HG02981 (cell line): ENCODE measurements around the gene RNF8.
"Not testable (repeated sequence)": the region's sequence is repeated elsewhere in the genome, so short reads cannot be mapped to it uniquely, and the experiment has no call there.

Experiments used
- ATAC-seq: cut with Tn5 transposase; IDR thresholded peaks from one replicate; pipeline ENCODE4 v1.9.1; 2021; ENCODE audit warnings: mild to moderate bottlenecking, moderate library complexity; ENCODE audit not compliant: unreplicated experiment

Gene RNF8

DNA sequence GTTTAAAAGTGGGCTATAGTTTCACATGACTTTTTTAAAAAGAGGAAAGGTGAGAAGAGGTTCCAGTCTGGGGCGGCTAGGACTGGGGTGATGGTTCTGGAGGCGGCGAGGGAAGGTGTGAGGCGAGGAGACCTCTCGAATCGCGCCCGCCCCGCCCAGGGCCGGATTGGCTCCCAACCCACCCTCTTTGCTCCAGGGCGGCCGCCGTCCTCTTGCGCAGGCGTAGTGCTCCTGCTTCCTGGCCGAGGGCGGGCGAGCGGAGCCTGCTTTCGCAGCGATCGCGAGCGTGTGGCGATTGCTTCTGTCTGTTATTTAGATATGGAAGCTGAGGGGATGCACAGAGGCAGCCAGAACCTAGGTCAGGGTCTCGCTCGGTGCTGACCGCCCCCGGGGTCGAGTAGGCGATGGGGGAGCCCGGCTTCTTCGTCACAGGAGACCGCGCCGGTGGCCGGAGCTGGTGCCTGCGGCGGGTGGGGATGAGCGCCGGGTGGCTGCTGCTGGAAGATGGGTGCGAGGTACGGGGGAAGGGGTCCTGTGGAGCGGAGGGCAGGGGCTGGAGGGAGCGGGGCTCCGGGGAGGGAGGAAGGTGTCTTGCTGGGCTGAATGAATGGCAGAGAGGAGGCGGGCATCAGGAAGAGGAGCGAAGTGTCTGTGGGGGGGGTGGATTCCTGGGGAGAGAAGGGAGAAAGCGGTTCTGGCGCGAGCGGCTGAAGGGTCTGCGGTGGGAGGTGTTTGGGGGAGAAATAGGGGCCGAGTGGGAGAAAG lies at the start of gene RNF8:
Gene RNF8 (plus strand): TSS at position 223 of the 765 bp plus-strand sequence. CDS start 182 bp downstream, at position 405.
- ATAC-seq, result peak; percentile 90

DNA sequence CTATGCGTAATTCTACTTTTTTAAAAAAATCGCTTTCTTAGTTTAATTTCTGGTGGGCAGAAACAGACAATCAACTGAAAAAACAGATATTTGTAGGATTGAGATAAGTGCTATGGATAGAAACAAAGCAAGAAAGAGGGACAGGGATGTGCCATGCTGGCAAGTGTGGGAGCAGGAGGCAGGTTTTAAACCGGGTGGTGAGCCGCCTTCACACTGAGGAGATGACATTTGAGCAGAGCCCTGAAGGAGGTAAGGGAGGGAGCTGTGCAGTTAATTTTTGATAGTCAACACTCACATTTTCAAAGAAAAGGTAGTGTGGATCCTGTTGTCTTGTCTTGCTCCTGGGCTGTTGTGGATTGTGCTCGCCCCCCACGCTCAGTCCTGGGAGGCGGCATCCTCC lies 49.0 kb upstream of the RNF8 start:
- ATAC-seq, result no peak

DNA sequence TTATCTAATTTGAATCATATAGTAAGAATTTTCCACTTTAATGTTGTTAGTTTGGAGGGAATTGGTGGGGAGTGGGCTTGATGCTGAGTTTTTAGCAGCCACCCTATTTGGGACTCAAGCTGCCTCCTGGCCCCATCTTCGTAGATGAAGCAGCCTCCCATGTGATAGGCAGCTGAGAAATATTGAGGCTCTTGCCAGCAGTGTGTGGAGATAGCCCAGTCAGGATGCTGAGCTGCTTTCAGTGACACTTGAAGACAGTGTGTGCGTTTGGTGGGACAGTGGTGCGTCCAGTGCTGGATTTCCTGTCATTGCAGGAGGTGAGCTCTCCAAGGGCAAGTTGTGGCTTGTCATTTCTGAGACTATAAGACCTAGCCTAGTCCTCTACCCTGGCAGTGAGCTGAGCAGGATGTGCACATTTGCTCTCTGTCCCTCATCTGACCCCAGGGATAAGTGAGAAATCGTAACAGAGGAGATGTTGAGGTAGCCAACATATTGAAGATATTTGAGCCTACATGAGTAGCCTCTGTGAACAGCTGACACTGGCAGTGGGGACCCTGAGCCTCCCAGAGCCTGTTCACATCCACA lies 47.9 kb upstream of the RNF8 start:
- ATAC-seq, result no peak

- ATAC-seq, result no peak
Measured at GRCh38 chr6:37306624-37307222, 47.1 kb upstream of the RNF8 start.

- ATAC-seq, result not testable (repeated sequence)
Measured at GRCh38 chr6:37307484-37307883, 46.3 kb upstream of the RNF8 start.

DNA sequence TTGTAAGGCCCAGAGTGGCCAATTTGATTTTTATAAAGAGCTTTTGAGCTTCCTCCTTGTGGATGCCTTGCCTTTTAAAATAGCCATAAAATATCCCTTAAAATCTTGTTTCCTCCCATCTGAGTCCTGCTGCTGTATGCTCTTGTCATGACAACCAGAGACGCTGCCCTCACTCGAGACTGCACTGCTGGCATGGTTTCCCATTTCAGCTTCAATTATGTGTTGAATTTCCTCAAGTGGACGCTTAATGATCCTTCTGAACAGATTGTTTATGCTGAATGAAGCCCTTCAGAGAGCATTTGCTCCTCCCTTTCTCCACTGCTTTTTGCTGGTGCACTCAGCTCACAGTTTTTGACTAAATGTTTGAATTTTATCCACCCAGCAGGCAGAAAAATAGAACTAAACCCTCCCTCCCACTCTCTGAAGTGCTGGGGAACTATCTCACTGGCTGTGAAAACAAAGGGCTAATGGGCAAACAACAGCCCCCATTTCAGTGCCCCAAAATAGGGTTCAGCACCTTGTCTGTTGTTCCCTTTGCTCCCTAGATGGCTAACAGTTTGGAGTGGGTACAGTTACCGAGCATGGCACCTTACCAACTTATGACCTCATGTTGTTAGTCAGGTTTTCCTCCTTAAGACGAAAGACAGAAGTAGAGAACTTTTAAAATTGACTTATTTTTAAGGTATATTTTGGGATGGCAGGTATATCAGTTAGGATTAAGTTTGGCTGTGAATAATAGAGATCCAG lies 45.5 kb upstream of the RNF8 start:
- ATAC-seq, result no peak

GRCh38 chr6:37309046-37309445 lies 44.7 kb upstream of the RNF8 start:
- ATAC-seq, result no peak

DNA sequence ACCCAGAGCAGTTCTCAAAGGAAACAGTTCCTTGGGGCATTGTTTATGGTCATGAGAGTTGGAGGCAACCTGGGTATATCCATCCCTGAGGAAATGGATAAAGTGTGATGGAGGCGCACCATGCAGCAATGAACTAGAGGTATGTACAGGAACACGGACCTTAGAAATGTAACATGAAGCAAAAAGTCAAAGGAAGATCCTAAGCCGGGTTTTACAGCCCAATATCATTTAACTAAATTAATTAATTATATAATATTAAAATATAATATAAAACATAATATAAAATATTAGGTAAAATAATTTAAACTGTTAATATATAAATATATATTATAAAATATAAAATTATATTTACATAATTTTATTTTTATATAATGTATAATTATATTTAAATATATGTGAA lies 44.1 kb upstream of the RNF8 start:
- no peak for ATAC-seq

DNA sequence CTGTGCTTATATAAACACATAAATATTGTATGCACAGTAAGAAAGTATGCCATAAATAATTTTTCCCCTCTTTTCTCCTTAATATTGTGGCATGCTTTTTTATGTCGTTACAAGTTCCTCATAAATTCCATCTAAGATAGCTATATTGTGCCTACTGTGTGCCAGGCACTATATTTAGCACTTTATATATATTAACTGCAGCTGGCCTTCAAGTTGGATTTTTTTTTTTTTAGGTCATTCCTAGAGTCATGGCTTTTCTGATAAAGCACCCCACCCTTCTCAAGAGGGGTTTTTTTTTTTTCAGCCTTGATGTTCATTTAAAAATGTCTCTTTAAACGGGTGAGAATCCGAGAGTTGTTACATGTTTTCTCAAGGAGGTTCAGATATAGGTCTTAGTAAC lies 42.8 kb upstream of the RNF8 start:
- ATAC-seq, result no peak

DNA sequence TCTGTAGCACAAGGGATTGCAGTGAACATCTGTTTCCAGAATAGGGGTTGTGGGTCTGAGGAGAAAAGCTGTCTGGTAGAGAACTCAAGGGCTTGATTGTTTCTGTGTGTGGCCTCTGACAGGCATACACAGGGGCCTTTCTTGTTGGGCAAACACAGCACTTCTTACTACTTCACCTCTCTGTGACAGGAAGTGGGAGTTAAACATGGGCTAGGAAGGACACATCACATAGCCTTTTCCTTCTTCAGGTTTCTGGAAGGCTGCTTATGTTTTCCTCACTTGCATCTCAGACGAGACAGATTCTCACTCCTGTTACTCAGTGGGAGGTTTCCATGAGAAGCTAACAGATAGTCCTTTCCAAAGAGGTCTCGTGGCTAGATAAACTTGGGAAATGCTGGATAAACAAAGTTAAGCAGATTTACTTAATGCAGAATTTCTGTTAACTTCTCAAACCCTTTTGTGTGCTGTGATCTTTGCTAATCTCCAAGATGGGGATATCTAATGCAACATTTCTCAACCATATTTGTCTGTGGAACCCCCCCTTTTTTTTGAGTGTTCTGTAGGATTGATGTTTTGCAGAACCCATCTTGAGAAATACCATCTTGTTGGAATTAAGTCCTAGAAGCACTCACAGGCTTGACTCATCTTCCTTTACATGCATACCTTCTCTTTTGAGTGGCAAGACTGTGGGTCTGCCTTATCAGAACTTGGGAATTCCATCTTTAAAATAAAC lies 41.9 kb upstream of the RNF8 start:
- ATAC-seq, result no peak

DNA sequence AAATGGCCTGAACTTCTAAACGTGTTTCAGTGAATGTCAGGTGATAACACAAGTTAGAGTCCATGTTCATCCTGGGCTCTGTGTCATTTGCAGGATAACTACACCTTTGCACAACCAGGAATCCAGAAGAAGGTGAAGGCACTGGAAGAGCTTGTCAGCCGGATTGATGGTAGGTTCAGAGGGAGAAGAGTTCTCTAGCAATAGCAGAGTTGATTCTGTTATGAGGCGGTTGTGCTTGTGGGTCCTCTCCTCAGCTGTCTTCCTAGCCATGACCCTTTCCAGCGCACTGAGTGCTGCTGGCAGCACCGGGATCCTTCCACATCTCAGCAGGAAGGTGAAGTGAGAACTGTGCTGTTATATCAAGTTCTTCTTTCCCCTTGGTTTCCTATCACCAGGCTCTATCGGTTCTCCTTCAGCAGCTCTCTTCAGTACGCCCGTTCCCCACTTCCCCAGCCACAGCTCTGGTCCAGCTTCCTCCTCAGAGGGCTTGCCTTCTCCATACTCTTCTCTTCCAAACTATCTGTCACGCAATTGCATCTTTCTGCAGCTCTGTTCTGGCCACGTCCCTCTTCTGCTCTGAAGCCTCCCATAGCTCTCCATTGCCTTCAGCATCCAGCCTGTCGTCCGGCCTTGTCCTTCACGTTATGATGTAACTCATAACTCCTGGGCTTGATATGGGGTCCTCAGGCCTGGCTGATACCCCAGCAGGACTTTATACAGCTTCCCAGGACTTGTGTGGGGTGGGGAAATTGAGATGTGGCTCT lies 39.9 kb upstream of the RNF8 start:
- ATAC-seq, result no peak

DNA sequence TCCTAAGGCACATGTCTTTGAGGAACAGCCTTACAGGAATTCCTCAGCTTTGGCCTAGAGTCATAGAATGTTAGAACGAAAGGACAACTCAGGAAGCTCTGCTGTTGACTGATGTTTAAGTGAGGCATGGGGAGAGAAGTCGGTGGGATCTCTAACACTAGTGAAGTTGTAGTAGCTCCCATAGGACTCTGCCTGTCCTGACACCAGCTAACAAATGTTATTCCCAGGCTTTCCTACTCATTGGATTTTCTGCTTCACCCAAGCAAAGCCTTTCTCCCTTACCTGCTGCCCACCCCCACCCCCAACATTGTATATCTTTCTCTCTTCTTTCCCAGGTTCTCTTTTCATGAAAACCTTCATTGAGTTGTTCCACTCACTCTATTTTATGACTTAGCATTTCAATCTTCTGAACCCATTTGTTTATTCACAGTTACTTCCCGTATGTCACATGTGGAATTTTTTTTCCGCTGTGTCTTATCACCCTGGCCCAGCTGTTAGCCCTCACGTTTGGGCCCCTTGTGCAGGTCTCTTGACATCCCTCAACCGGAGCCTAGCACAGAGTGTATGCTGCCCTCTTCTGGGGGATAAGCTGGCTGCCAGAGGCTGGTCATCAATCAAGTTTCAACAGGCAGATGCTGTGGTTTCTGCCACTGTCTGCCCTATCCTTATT lies 39.2 kb upstream of the RNF8 start:
- no peak for ATAC-seq

- ATAC-seq, result no peak
Measured at GRCh38 chr6:37315157-37315515, 38.6 kb upstream of the RNF8 start.

DNA sequence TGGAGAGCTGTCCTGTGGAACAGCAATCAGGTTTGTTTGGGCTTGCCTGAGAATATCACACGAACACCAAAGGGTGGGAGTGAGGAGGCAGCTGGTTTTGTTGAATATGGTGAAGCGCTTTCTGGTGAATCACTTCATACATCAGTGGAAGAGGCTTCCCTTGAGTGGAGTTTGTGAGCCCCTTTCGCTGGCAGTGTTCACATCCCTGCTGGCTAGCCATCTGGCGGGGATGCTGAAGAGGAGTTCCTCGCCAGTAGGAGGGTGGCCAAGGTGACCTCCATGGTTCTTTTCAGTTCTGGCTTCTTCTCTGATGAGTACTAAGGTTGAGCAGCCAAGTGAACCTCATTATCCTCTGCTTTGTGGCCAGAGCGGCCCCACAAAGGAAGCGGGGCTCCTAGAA lies 37.7 kb upstream of the RNF8 start:
- ATAC-seq, result no peak

DNA sequence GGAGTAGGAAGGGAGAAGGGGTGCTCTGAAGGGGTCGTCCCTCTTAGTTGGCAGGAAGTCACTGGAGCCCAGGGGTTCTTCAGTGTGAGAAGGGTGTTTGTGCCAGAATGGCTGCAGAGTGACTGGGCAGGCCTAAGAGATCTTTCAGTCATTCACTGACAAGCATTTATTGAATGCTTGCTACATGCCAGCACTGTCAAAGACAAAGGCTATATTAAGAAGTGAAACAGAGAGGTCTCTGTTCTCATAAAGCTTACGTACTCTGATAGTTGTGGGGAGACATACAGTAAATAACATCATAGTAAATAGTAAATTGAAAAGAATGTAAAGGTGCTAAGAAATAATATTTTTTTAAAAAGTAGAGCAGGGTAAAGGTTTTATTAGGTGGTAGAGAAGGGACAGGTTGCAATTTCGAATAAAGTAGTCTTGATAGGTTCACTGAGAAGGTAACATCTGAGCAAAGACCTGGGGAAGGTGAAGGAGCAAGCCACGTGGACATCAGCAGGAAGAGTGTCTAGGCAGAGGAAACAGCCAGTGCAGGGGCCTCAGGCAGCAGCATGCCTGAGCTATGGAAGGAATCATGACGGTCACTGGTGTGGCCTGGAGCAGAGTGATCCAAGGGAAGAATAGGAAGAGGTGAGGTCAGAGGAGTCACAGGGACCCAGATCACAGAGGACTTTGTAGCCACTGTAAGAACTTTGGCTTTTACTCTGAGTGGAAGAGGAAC lies 36.3 kb upstream of the RNF8 start:
- no peak for ATAC-seq

DNA sequence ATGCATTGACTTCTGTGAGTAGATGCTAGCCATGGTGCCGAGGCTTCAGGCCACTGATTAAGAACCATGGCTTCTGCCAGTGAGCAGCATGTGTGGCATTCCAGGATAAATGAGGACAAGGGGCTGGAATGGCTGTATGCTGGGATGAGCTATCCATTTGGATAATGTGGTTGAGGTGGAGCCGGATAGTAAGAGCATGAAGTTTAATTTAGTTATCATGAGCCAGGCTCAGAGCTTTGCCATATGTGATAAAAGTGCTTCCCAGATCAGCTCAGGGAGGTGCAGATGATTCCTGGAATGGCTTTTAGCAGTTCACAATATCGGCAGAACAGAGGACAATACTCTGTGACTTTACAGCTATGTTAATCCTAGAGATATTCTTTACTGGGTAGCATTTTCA lies 34.6 kb upstream of the RNF8 start:
- ATAC-seq, result no peak

DNA sequence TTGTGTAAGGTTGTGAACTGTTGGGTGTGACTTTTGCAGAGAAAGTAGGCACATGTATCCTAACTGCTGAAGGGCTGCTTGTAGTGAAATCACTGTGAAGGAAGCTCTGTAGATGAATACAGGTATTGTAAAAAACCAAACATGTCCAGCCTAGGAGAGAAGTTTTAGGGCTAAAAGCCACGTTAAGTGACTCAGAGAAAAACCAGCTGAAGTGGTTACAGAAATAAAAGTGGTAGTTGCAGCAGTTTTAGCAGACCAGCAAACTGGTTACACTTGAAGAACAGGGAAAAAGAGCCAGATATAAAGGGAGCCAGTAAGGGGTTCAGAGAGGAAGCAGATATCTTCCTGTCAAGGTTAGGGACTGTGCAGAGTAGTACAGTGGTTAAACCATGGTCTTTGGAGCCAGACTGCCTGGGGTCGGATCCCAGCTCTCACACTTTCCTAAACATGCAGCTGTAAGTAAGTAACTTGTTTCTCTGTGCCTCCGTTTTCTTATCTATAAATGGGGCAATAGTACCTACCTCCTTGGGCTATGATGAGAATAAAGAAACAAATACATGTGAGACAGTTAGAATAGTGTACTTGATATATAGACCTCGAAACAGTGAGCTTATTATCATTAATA lies 33.8 kb upstream of the RNF8 start:
- ATAC-seq, result no peak

DNA sequence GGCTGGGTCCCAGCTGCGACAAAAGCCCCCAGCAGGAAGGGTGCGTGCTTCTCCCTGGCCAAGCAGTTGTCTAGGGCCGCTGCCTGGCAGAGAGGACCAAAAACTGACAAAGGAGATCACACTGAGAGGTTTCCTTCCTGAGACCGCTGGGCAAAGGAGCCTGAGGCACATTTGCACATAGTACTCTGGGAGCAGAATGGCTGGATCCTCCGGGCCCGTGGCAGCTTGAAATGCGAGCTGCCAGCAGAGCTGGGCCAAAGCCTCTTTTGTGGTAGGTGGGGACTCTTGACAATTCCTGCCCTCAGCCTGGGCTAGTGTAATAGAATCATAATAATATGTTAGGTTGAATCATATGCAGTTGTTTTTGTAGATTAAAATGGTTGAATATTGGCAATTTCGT lies 33.1 kb upstream of the RNF8 start:
- ATAC-seq, result no peak

- no peak for ATAC-seq
Measured at GRCh38 chr6:37321101-37321500, 32.7 kb upstream of the RNF8 start.
